H9 (cell line): Measurements from ENCODE around the gene RBPJL. TPM values are rescaled to one million over a fixed set of nuclear protein-coding genes. Genes with fewer than 3 reads are reported as not detected.

Experiments
- DNase-seq: peaks from one replicate; pipeline ENCODE4 v3.0.0-alpha.2; 2017
- H2AFZ ChIP-seq: one replicate; pipeline ENCODE4 v1.6.1; 2013; ENCODE audit warnings: mild to moderate bottlenecking, low read length, control low read depth, moderate library complexity
- H2AK5ac ChIP-seq: 2 replicates; pipeline ENCODE4 v1.6.1; 2013; ENCODE audit warnings: low read length, control low read depth, mixed read lengths; ENCODE audit not compliant: insufficient read length
- H2BK120ac ChIP-seq: one replicate; pipeline ENCODE4 v1.6.1; 2013; ENCODE audit warnings: low read depth, mild to moderate bottlenecking, low read length, control low read depth, inconsistent platforms; ENCODE audit not compliant: poor library complexity, severe bottlenecking
- H2BK12ac ChIP-seq: 2 replicates; pipeline ENCODE4 v1.6.1; 2013; ENCODE audit warnings: low read length, control low read depth, mixed read lengths, low read depth; ENCODE audit not compliant: insufficient read length
- H2BK15ac ChIP-seq: 2 replicates; pipeline ENCODE4 v1.6.1; 2013; ENCODE audit warnings: low read depth, low read length, control low read depth
- H2BK20ac ChIP-seq: one replicate; pipeline ENCODE4 v1.6.1; 2013; ENCODE audit warnings: low read depth, mild to moderate bottlenecking, low read length, control low read depth, inconsistent platforms; ENCODE audit not compliant: poor library complexity, severe bottlenecking
- H2BK5ac ChIP-seq: 2 replicates; pipeline ENCODE4 v1.6.1; 2013; ENCODE audit warnings: low read length, control low read depth, mixed read lengths; ENCODE audit not compliant: insufficient read length
- H3K14ac ChIP-seq: 2 replicates; pipeline ENCODE4 v1.6.1; 2013; ENCODE audit warnings: low read length, control low read depth; ENCODE audit not compliant: insufficient read depth
- H3K18ac ChIP-seq: 2 replicates; pipeline ENCODE4 v1.6.1; 2013; ENCODE audit warnings: low read depth, mild to moderate bottlenecking, mixed read lengths, low read length, control low read depth; ENCODE audit not compliant: insufficient read length
- H3K23ac ChIP-seq: 2 replicates; pipeline ENCODE4 v1.6.1; 2013; ENCODE audit warnings: low read length, control low read depth, mixed read lengths, low read depth; ENCODE audit not compliant: insufficient read length
- H3K23me2 ChIP-seq: 2 replicates; pipeline ENCODE4 v1.6.1; 2013; ENCODE audit warnings: low read depth, mild to moderate bottlenecking, mixed read lengths, low read length, control low read depth; ENCODE audit not compliant: insufficient read length, poor library complexity, severe bottlenecking
- H3K27ac ChIP-seq: 2 replicates; pipeline ENCODE4 v1.5.1; 2013; ENCODE audit warnings: low read length, control low read depth, mixed read lengths, low read depth; ENCODE audit not compliant: insufficient read length
- H3K27me3 ChIP-seq: 2 replicates; pipeline ENCODE4 v1.6.1; 2013; ENCODE audit warnings: low read length, control low read depth, inconsistent platforms; ENCODE audit not compliant: insufficient read depth
- H3K4ac ChIP-seq: 2 replicates; pipeline ENCODE4 v1.6.1; 2013; ENCODE audit warnings: low read depth, mild to moderate bottlenecking, control low read depth, inconsistent platforms, low read length, moderate library complexity
- H3K4me1 ChIP-seq: 2 replicates; pipeline ENCODE4 v1.6.1; 2013; ENCODE audit warnings: low read length, control low read depth, inconsistent platforms; ENCODE audit not compliant: insufficient read depth
- H3K4me2 ChIP-seq: 2 replicates; pipeline ENCODE4 v1.6.1; 2013; ENCODE audit warnings: low read length, control low read depth, mixed read lengths; ENCODE audit not compliant: insufficient read length, insufficient read depth
- H3K56ac ChIP-seq: 2 replicates; pipeline ENCODE4 v1.6.1; 2013; ENCODE audit warnings: low read depth, mild to moderate bottlenecking, mixed read lengths, low read length, control low read depth; ENCODE audit not compliant: insufficient read length
- H3K79me1 ChIP-seq: 2 replicates; pipeline ENCODE4 v1.6.1; 2013; ENCODE audit warnings: low read depth, mild to moderate bottlenecking, moderate library complexity, low read length, control low read depth, inconsistent platforms; ENCODE audit not compliant: insufficient read depth, poor library complexity, severe bottlenecking
- H3K79me2 ChIP-seq: 2 replicates; pipeline ENCODE4 v1.6.1; 2013; ENCODE audit warnings: low read length, control low read depth, inconsistent platforms; ENCODE audit not compliant: insufficient read depth
- H3K9ac ChIP-seq: 2 replicates; pipeline ENCODE4 v1.6.1; 2013; ENCODE audit warnings: low read length, control low read depth, mixed read lengths; ENCODE audit not compliant: insufficient read length; ENCODE audit errors: extremely low read depth
- H3K9me3 ChIP-seq: one replicate; pipeline ENCODE4 v1.6.1; 2013; ENCODE audit warnings: low read depth, low read length, inconsistent platforms; ENCODE audit not compliant: control insufficient read depth
- H3T11ph ChIP-seq: one replicate; pipeline ENCODE4 v1.6.1; 2013; ENCODE audit warnings: mild to moderate bottlenecking, low read length, control low read depth, inconsistent platforms
- H4K20me1 ChIP-seq: one replicate; pipeline ENCODE4 v1.6.1; 2013; ENCODE audit not compliant: control insufficient read depth, insufficient read length, insufficient read depth
- H4K5ac ChIP-seq: 2 replicates; pipeline ENCODE4 v1.6.1; 2013; ENCODE audit warnings: low read depth, mild to moderate bottlenecking, mixed read lengths, low read length, control low read depth; ENCODE audit not compliant: insufficient read length
- H4K8ac ChIP-seq: replicated peaks from 2 replicates; pipeline ENCODE4 v1.6.1; 2013; ENCODE audit warnings: low read length, control low read depth, mixed read lengths, low read depth; ENCODE audit not compliant: insufficient read length
- H4K91ac ChIP-seq: 2 replicates; pipeline ENCODE4 v1.6.1; 2013; ENCODE audit warnings: low read depth, mild to moderate bottlenecking, moderate library complexity, mixed read lengths, low read length, control low read depth; ENCODE audit not compliant: insufficient read length
- H3K27ac Mint-ChIP-seq, 3 experiments: 2 replicates in 2 of 3; 3 replicates in 1 of 3; pipeline ENCODE4 v1.8.0; 2020 to 2021; ENCODE audit warnings: mixed read lengths in 3 of 3, mild to moderate bottlenecking in 1 of 3, moderate library complexity in 1 of 3
- H3K27me3 Mint-ChIP-seq: 2 replicates; pipeline ENCODE4 v1.8.0; 2021; ENCODE audit warnings: low read depth, mild to moderate bottlenecking, moderate library complexity, mixed read lengths
- H3K36me3 Mint-ChIP-seq, 3 experiments: 2 replicates in 2 of 3; 3 replicates in 1 of 3; pipeline ENCODE4 v1.8.0; 2020 to 2021; ENCODE audit warnings: low read depth in 3 of 3, mixed read lengths in 3 of 3; ENCODE audit not compliant: insufficient read depth in 1 of 3
- H3K4me1 Mint-ChIP-seq, 2 experiments: 2 replicates each; pipeline ENCODE4 v1.8.0; 2020; ENCODE audit warnings: mixed read lengths in 2 of 2
- H3K4me3 Mint-ChIP-seq, 2 experiments: 2 replicates in 1 of 2; 3 replicates in 1 of 2; pipeline ENCODE4 v1.8.0; 2020 to 2021; ENCODE audit warnings: mild to moderate bottlenecking in 2 of 2, mixed read lengths in 2 of 2, moderate library complexity in 1 of 2
- H3K9me3 Mint-ChIP-seq, 2 experiments: 2 replicates in 1 of 2; 3 replicates in 1 of 2; pipeline ENCODE4 v1.8.0; 2020; ENCODE audit warnings: mild to moderate bottlenecking in 2 of 2, mixed read lengths in 2 of 2, moderate library complexity in 1 of 2
- CTCF ChIP-seq: fragments of 200-600 bp; sonication (generic); conservative IDR thresholded peaks from 3 replicates; pipeline ENCODE4 v1.8.0; 2021; ENCODE audit warnings: antibody characterized with exemption, mild to moderate bottlenecking
- WGBS: extraction: QIAGEN DNeasy Blood & Tissue Kit; methylation state at CpG from one replicate; pipeline ENCODE4 v1.1.7; 2013; ENCODE audit warnings: missing lambda C conversion rate, low lambda C conversion rate, mixed read lengths; ENCODE audit not compliant: insufficient read length; ENCODE audit errors: extremely low coverage; 5-methylcytosine and 5-hydroxymethylcytosine counted together
- total RNA-seq: library from RNA; stranded (reverse); gene quantifications from 2 replicates; pipeline ENCODE4 v1.2.1, GENCODE V29; 2021

The RBPJL gene
- total RNA-seq, 1 experiment from 2014 or later = 0.28 TPM

GRCh38 chr20:45304464-45304999, 2.1 kb upstream of the RBPJL start:
- Histone ChIP-seq H3K9ac (no peak overlapping the region), H3K18ac (no peak overlapping the region), H3K79me1 (no peaks in the 10 kb centered on the region), H4K20me1 (no peaks in the 10 kb centered on the region), H3K79me2 (no peaks in the 10 kb centered on the region), H4K91ac (no peak overlapping the region), H3K14ac (no peak overlapping the region), H3K4ac (no peak overlapping the region), H2AK5ac (no peak overlapping the region), H3K4me1 (no peaks in the 10 kb centered on the region), H2AFZ (no peak overlapping the region), H3K27me3 (no peaks in the 10 kb centered on the region), H3K56ac (no peak overlapping the region), H2BK20ac (no peak overlapping the region), H3K9me3 (no peaks in the 10 kb centered on the region), H3K27ac (no peak overlapping the region), H3K4me2 (no peak overlapping the region), H2BK15ac (no peak overlapping the region), H4K8ac (no peak overlapping the region), H2BK5ac (no peak overlapping the region), H2BK120ac (no peak overlapping the region), H4K5ac (no peak overlapping the region), H3K23me2 (peaks cover 2% of the 10 kb centered on the region), H3K23ac (no peak overlapping the region), H3T11ph (no peak overlapping the region), H2BK12ac (no peak overlapping the region)
- H3K9me3 Mint-ChIP-seq = no peaks in the 10 kb centered on the region; a peak in 1 of 5 replicates
- H3K4me1 Mint-ChIP-seq = peaks cover 14 to 26% of the 10 kb centered on the region in 2 experiments
- H3K27me3 Mint-ChIP-seq = peaks cover 16% of the 10 kb centered on the region
- no CpG with 5 or more reads among the region's 43 CpGs for WGBS
- no peak overlapping the region for H3K4me3 Mint-ChIP-seq
- peak overlapping the region in 1 of 3 experiments; percentile 83; a peak in 1 of 7 replicates for H3K27ac Mint-ChIP-seq
- peak; percentile 27 for DNase-seq
- H3K36me3 Mint-ChIP-seq = no peaks in the 10 kb centered on the region
- no peak for TF ChIP-seq CTCF
